ENCODE data around the gene SLC51A.

GRCh38 chr3:196198771-196199753 is 17.3 kb upstream of the SLC51A start:
- TF ChIP-seq, protein P1, sequence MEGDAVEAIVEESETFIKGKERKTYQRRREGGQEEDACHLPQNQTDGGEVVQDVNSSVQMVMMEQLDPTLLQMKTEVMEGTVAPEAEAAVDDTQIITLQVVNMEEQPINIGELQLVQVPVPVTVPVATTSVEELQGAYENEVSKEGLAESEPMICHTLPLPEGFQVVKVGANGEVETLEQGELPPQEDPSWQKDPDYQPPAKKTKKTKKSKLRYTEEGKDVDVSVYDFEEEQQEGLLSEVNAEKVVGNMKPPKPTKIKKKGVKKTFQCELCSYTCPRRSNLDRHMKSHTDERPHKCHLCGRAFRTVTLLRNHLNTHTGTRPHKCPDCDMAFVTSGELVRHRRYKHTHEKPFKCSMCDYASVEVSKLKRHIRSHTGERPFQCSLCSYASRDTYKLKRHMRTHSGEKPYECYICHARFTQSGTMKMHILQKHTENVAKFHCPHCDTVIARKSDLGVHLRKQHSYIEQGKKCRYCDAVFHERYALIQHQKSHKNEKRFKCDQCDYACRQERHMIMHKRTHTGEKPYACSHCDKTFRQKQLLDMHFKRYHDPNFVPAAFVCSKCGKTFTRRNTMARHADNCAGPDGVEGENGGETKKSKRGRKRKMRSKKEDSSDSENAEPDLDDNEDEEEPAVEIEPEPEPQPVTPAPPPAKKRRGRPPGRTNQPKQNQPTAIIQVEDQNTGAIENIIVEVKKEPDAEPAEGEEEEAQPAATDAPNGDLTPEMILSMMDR (IDR thresholded peaks at IDR 0.05), result no peak
- TF ChIP-seq POLR2A (IDR thresholded peaks at IDR 0.05) (no peak), EP300 (IDR thresholded peaks at IDR 0.05) (no peak)
